HEK293T (cell line): Measurements from ENCODE around the gene ATP11A.

Experiments used
- ARNT ChIP-seq: fragments of 450-650 bp; IDR thresholded peaks from 2 replicates; pipeline ENCODE4 v1.6.1; 2017; ENCODE audit warnings: mild to moderate bottlenecking
- BHLHE40 ChIP-seq: fragments of 450-650 bp; IDR thresholded peaks from 2 replicates; pipeline ENCODE4 v1.6.1; 2016; ENCODE audit warnings: mild to moderate bottlenecking, moderate library complexity, borderline replicate concordance
- ELF4 ChIP-seq: fragments of 450-650 bp; IDR thresholded peaks from 2 replicates; pipeline ENCODE4 v1.6.1; 2017; ENCODE audit warnings: antibody characterized with exemption
- FOXK2 ChIP-seq: fragments of 450-650 bp; IDR thresholded peaks from 2 replicates; pipeline ENCODE4 v1.6.1; 2016; ENCODE audit warnings: mild to moderate bottlenecking
- FOXM1 ChIP-seq: fragments of 450-650 bp; IDR thresholded peaks from 2 replicates; pipeline ENCODE4 v1.6.1; 2017; ENCODE audit warnings: mild to moderate bottlenecking, borderline replicate concordance
- HDGF ChIP-seq: fragments of 450-650 bp; IDR thresholded peaks from 2 replicates; pipeline ENCODE4 v1.6.1; 2017; ENCODE audit warnings: antibody characterized with exemption, borderline replicate concordance
- L3MBTL2 ChIP-seq: fragments of 450-650 bp; conservative IDR thresholded peaks from 2 replicates; pipeline ENCODE4 v1.6.1; 2016; ENCODE audit warnings: mild to moderate bottlenecking
- LEF1 ChIP-seq: fragments of 450-650 bp; IDR thresholded peaks from 2 replicates; pipeline ENCODE4 v1.6.1; 2017; ENCODE audit warnings: mild to moderate bottlenecking, borderline replicate concordance
- SP1 ChIP-seq: fragments of 450-650 bp; IDR thresholded peaks from 2 replicates; pipeline ENCODE4 v1.6.1; 2017
- SUZ12 ChIP-seq: fragments of 450-650 bp; IDR thresholded peaks from 2 replicates; pipeline ENCODE4 v1.6.1; 2016; ENCODE audit warnings: mild to moderate bottlenecking
- TARDBP ChIP-seq: fragments of 450-650 bp; IDR thresholded peaks from 2 replicates; pipeline ENCODE4 v1.6.1; 2016
- ZNF384 ChIP-seq: fragments of 450-650 bp; IDR thresholded peaks from 2 replicates; pipeline ENCODE4 v1.6.1; 2016

GRCh38 chr13:112809332-112810315 lies 119.8 kb downstream of the ATP11A start:
- TF ChIP-seq FOXM1 (no peak), ARNT (no peak), L3MBTL2 (no peak), FOXK2 (no peak), TARDBP (no peak), ELF4 (no peak), SP1 (no peak), LEF1 (no peak), BHLHE40 (no peak), HDGF (no peak), SUZ12 (no peak), ZNF384 (no peak)
